H1 (cell line): ENCODE results near the gene ADCK1. TPM values are rescaled to one million over a fixed set of nuclear protein-coding genes. Genes with fewer than 3 reads are reported as not detected.

Source experiments
- CTCF ChIA-PET: fragments of 300-600 bp; sonication (Branson Sonifier 250); formaldehyde crosslinking; loops from one replicate; lab custom pipeline; 2021; ENCODE audit not compliant: partially characterized antibody; lab: Charles Lee
- POLR2A ChIA-PET: fragments of 300-600 bp; sonication (Branson Sonifier 250); formaldehyde crosslinking; loops from one replicate; lab custom pipeline; 2021; ENCODE audit warnings: inconsistent platforms; ENCODE audit not compliant: partially characterized antibody; lab: Charles Lee
- DNase-seq, 2 experiments: peaks; one replicate each; pipeline versions ENCODE4 v3.0.0 to v3.0.0-alpha.2; 2010 to 2022; ENCODE audit warnings: low spot score in 2 of 2, low read depth in 1 of 2, mixed read lengths in 1 of 2
- FAIRE-seq: peaks from 2 replicates; lab custom pipeline; 2011; peaks lifted over from hg19 to GRCh38; lab: Jason Lieb, UNC
- H2AFZ ChIP-seq: 2 replicates; pipeline ENCODE4 v1.8.1; 2012; ENCODE audit warnings: low read length, inconsistent platforms
- H2AK5ac ChIP-seq: 2 replicates; pipeline ENCODE4 v1.6.1; 2013; ENCODE audit warnings: low read depth, low read length
- H2BK120ac ChIP-seq: replicated peaks from 2 replicates; pipeline ENCODE3; 2013; ENCODE audit warnings: low read depth, low read length, inconsistent platforms
- H2BK12ac ChIP-seq: 2 replicates; pipeline ENCODE4 v1.6.1; 2013; ENCODE audit warnings: low read depth, low read length
- H2BK15ac ChIP-seq: 2 replicates; pipeline ENCODE4 v1.6.1; 2013; ENCODE audit warnings: low read length
- H2BK20ac ChIP-seq: 2 replicates; pipeline ENCODE4 v1.6.1; 2013; ENCODE audit warnings: low read length
- H2BK5ac ChIP-seq: 2 replicates; pipeline ENCODE4 v1.6.1; 2013; ENCODE audit warnings: low read depth, low read length
- H3K14ac ChIP-seq: 2 replicates; pipeline ENCODE4 v1.6.1; 2013; ENCODE audit warnings: inconsistent platforms; ENCODE audit not compliant: insufficient read length
- H3K18ac ChIP-seq: 2 replicates; pipeline ENCODE4 v1.6.1; 2013; ENCODE audit warnings: low read length; ENCODE audit errors: extremely low read depth
- H3K23ac ChIP-seq: 2 replicates; pipeline ENCODE4 v1.6.1; 2013; ENCODE audit warnings: inconsistent platforms; ENCODE audit not compliant: insufficient read length
- H3K23me2 ChIP-seq: 2 replicates; pipeline ENCODE4 v1.6.1; 2013; ENCODE audit warnings: low read depth, low read length
- H3K27ac ChIP-seq: 2 replicates; pipeline ENCODE4 v1.6.1; 2011; ENCODE audit warnings: low read depth, low read length, inconsistent platforms
- H3K27me3 ChIP-seq, 4 experiments: replicated peaks in 1 of 4; 1 replicate in 1 of 4; 2 replicates in 3 of 4; pipeline versions ENCODE4 v1.6.1 to v1.8.1; 2011 to 2013; ENCODE audit warnings: low read length in 3 of 4, mild to moderate bottlenecking in 3 of 4, inconsistent platforms in 2 of 4, mixed read lengths in 2 of 4, moderate library complexity in 1 of 4; ENCODE audit not compliant: control insufficient read depth in 3 of 4, insufficient read depth in 3 of 4; ENCODE audit errors: extremely low read depth in 1 of 4
- H3K36me3 ChIP-seq, 4 experiments: 2 replicates each; pipeline versions ENCODE4 v1.6.1 to v1.8.1; 2011 to 2013; ENCODE audit warnings: mild to moderate bottlenecking in 4 of 4, low read length in 3 of 4, moderate library complexity in 2 of 4, control low read depth in 1 of 4, inconsistent platforms in 1 of 4; ENCODE audit not compliant: insufficient read depth in 4 of 4, control insufficient read depth in 2 of 4
- H3K4ac ChIP-seq: replicated peaks from 2 replicates; pipeline ENCODE3; 2013; ENCODE audit warnings: low read length, low read depth, mixed read lengths, inconsistent platforms; ENCODE audit not compliant: insufficient read length
- H3K4me1 ChIP-seq, 4 experiments: replicated peaks in 1 of 4; 1 replicate in 1 of 4; 2 replicates in 3 of 4; pipeline versions ENCODE4 v1.6.1 to v1.8.1; 2011 to 2013; ENCODE audit warnings: low read length in 3 of 4, inconsistent platforms in 2 of 4, mixed read lengths in 1 of 4; ENCODE audit not compliant: insufficient read depth in 4 of 4, control insufficient read depth in 3 of 4
- H3K4me2 ChIP-seq, 2 experiments: 2 replicates each; pipeline versions ENCODE4 v1.6.1 to v1.8.1; 2011 to 2013; ENCODE audit warnings: low read depth in 2 of 2, low read length in 2 of 2, control low read depth in 1 of 2, inconsistent platforms in 1 of 2, mild to moderate bottlenecking in 1 of 2; ENCODE audit not compliant: insufficient read depth in 1 of 2
- H3K4me3 ChIP-seq, 4 experiments: fragments of 200-600, 300-600 bp in 1 of 4; sonication (generic), shearing (Covaris generic), sonication (Bioruptor Twin) in 1 of 4; 2 replicates each; pipeline versions ENCODE4 v1.5.1 to v1.8.1; 2011 to 2016; ENCODE audit warnings: low read length in 4 of 4, low read depth in 3 of 4, control low read depth in 2 of 4, inconsistent platforms in 2 of 4, mild to moderate bottlenecking in 2 of 4, mixed read lengths in 1 of 4, moderate library complexity in 1 of 4; ENCODE audit not compliant: insufficient read depth in 2 of 4; ENCODE audit errors: extremely low read depth in 1 of 4
- H3K56ac ChIP-seq: replicated peaks from 2 replicates; pipeline ENCODE3; 2013; ENCODE audit warnings: low read depth, mild to moderate bottlenecking, mixed read lengths, low read length, inconsistent platforms; ENCODE audit not compliant: insufficient read length
- H3K79me1 ChIP-seq: 2 replicates; pipeline ENCODE4 v1.6.1; 2013; ENCODE audit warnings: low read depth, low read length, control low read depth
- H3K79me2 ChIP-seq, 2 experiments: 2 replicates each; pipeline versions ENCODE4 v1.6.1 to v1.8.1; 2012 to 2013; ENCODE audit warnings: low read length in 2 of 2, mild to moderate bottlenecking in 2 of 2, inconsistent platforms in 1 of 2; ENCODE audit not compliant: insufficient read depth in 2 of 2, control insufficient read depth in 1 of 2
- H3K9ac ChIP-seq, 4 experiments: replicated peaks in 1 of 4; 1 replicate in 1 of 4; 2 replicates in 3 of 4; pipeline versions ENCODE4 v1.6.1 to v1.8.1; 2011 to 2013; ENCODE audit warnings: low read depth in 3 of 4, low read length in 3 of 4, control low read depth in 2 of 4, mild to moderate bottlenecking in 2 of 4, moderate library complexity in 2 of 4, inconsistent platforms in 1 of 4; ENCODE audit errors: extremely low read depth in 1 of 4
- H3K9me3 ChIP-seq, 2 experiments: 2 replicates each; pipeline versions ENCODE4 v1.6.1 to v1.8.1; 2012 to 2013; ENCODE audit warnings: mild to moderate bottlenecking in 2 of 2, moderate library complexity in 2 of 2, control low read depth in 1 of 2, inconsistent platforms in 1 of 2, low read depth in 1 of 2, low read length in 1 of 2, mixed read lengths in 1 of 2; ENCODE audit not compliant: insufficient read depth in 2 of 2
- H4K20me1 ChIP-seq, 2 experiments: replicated peaks in 1 of 2; 2 replicates each; pipeline versions ENCODE3 to v1.8.1; 2011 to 2013; ENCODE audit warnings: inconsistent platforms in 2 of 2, low read length in 2 of 2, mild to moderate bottlenecking in 1 of 2; ENCODE audit not compliant: insufficient read depth in 2 of 2, control insufficient read depth in 1 of 2
- H4K5ac ChIP-seq: 2 replicates; pipeline ENCODE4 v1.6.1; 2013; ENCODE audit warnings: low read length, low read depth, mixed read lengths, inconsistent platforms; ENCODE audit not compliant: insufficient read length
- H4K8ac ChIP-seq: 2 replicates; pipeline ENCODE4 v1.8.0; 2013; ENCODE audit warnings: mild to moderate bottlenecking, moderate library complexity, low read length, inconsistent platforms; ENCODE audit not compliant: insufficient read depth; ENCODE audit errors: extremely low read depth
- H4K91ac ChIP-seq: replicated peaks from 2 replicates; pipeline ENCODE3; 2013; ENCODE audit warnings: low read length, mixed read lengths, inconsistent platforms; ENCODE audit not compliant: insufficient read length
- ATF2 ChIP-seq: IDR thresholded peaks from 2 replicates; pipeline ENCODE4 v1.6.1; 2012; ENCODE audit warnings: low read length, inconsistent platforms
- CEBPB ChIP-seq: IDR thresholded peaks from 2 replicates; pipeline ENCODE4 v1.6.1; 2012; ENCODE audit warnings: low read depth, low read length
- PHF8 ChIP-seq: fragments of 200-600 bp; sonication (generic); conservative IDR thresholded peaks from 2 replicates; pipeline ENCODE4 v1.7.1; 2012; ENCODE audit warnings: low read depth, mild to moderate bottlenecking, inconsistent platforms, low read length, moderate library complexity
- WGBS, 2 experiments: shearing (Covaris generic) in 1 of 2; methylation state at CpG; one replicate each; pipeline versions ENCODE4 v1.1.6 to v1.1.7; 2013 to 2015; ENCODE audit warnings: low lambda C conversion rate in 2 of 2, mixed read lengths in 2 of 2, inconsistent platforms in 1 of 2, low coverage in 1 of 2, missing lambda C conversion rate in 1 of 2; ENCODE audit not compliant: insufficient replicate concordance in 2 of 2, insufficient coverage in 1 of 2, insufficient read length in 1 of 2; ENCODE audit errors: extremely low coverage in 1 of 2, missing lambda C conversion rate in 1 of 2; 5-methylcytosine and 5-hydroxymethylcytosine counted together
- polyA plus RNA-seq, 7 experiments: library from polyadenylated mRNA; depleted of rRNA in 3 of 7; stranded (reverse) in 5 of 7; unstranded in 2 of 7; fragments of >200 nt in 5 of 7; fragments of 200-250 nt in 2 of 7; gene quantifications; 1 replicate in 5 of 7; 2 replicates in 1 of 7; 4 replicates in 1 of 7; pipeline versions ENCODE4 v1.2.1 to v1.2.3, GENCODE V29; 2011 to 2013; ENCODE audit warnings: missing spikeins in 2 of 7, mixed read lengths in 2 of 7
- total RNA-seq: library from RNA; stranded (reverse); fragmentation: NEBNext Ultra II Directional; extraction: Animal tissue kit (Norgen Biotek cat#: 25700); gene quantifications from 2 replicates; pipeline ENCODE4 v1.2.1, GENCODE V29; 2021

ADCK1 gene
- total and polyA plus RNA-seq, 2 of the 8 experiments (the other 6 are each of a cell fraction or from before 2014, with no cell fraction given), result 11.0 to 16.8 TPM

- no peak overlapping the region for H2AFZ ChIP-seq
- H3K9ac ChIP-seq, result no peak overlapping the region
- no peak overlapping the region for H3K23ac ChIP-seq
- DNase-seq (no peak), FAIRE-seq (no peak)
- H2AK5ac ChIP-seq, result no peak overlapping the region
- H3K4ac ChIP-seq, result no peak overlapping the region
- no peak overlapping the region for H4K5ac ChIP-seq
- H3K23me2 ChIP-seq, result no peaks in the 10 kb centered on the region
- no peaks in the 10 kb centered on the region for H4K20me1 ChIP-seq
- H3K18ac ChIP-seq, result no peak overlapping the region
- WGBS, 2 experiments, result 90% methylated on average over 2 of the region's 2 CpGs; no CpG with 5 or more reads in 1 of the 2 experiments
- no peak overlapping the region for H3K4me3 ChIP-seq
- no peaks in the 10 kb centered on the region for H3K79me1 ChIP-seq
- no peak overlapping the region for H3K4me2 ChIP-seq
- H2BK15ac ChIP-seq, result no peak overlapping the region
- no peak overlapping the region for H2BK12ac ChIP-seq
- TF ChIP-seq CEBPB (no peak), PHF8 (no peak), ATF2 (no peak)
- no peak overlapping the region for H2BK120ac ChIP-seq
- H2BK20ac ChIP-seq, result no peak overlapping the region
- H2BK5ac ChIP-seq, result no peak overlapping the region
- H4K8ac ChIP-seq, result no peak overlapping the region
- H3K56ac ChIP-seq, result no peak overlapping the region
- H3K27ac ChIP-seq, result no peak overlapping the region
- H3K4me1 ChIP-seq, result no peaks in the 10 kb centered on the region
- POLR2A ChIA-PET, result no interaction called here
- H3K14ac ChIP-seq, result no peak overlapping the region
- no peaks in the 10 kb centered on the region for H3K79me2 ChIP-seq
- no peaks in the 10 kb centered on the region for H3K27me3 ChIP-seq
- no peak overlapping the region for H4K91ac ChIP-seq
- no peaks in the 10 kb centered on the region for H3K36me3 ChIP-seq
- H3K9me3 ChIP-seq, result no peaks in the 10 kb centered on the region
- CTCF ChIA-PET, result no interaction called here
Measured at GRCh38 chr14:77918448-77918847, 118.5 kb downstream of the ADCK1 start.
